ENCODE measurements around the gene NUDT4. TPM values are rescaled to one million over a fixed set of nuclear protein-coding genes. Genes with fewer than 3 reads are reported as not detected.

Gene NUDT4
- polyA plus RNA-seq, 6 donors from 2014 or later, result 50.4 to 81.1 (median 70.4) TPM

DNA sequence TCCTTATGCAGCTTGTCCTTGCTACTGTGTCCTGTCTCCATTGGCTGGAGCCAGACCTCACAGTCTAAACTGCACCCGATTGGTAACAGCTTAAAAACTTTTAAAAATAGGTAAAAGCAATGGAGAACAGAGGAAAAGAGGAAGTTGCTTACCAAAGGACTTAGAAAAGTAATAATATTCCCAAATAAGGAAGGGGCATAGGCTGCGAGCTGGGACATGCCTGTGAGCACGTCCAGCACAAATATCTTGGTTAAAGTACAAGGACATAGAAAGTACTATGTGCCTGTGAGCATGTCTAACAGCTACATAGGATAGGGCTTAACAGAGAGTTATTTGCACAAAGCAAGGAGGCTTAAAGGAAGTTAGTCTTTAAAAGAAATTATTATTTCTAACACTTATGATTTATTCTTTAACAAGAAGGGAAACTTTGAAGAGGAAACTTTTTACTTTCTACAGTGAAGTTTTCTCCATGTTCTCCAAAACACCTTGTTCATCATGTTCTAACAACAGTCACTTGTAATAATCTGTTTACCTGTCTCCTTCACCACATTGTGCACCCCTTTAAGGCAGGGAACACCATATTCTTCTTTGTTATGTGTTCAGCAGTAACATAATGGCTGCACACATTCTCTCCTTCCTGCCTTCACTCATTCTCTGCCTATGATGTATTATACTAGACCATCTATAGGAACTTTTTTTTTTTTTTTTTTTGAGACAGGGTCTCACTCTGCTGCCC lies 73.9 kb downstream of the NUDT4 start:
- DNase-seq, result no peak
- H3K4me1 Mint-ChIP-seq, result peaks cover 9 to 19% (median 12%) of the 10 kb centered on the region in 3 donors
- no peaks in the 10 kb centered on the region for H3K36me3 Mint-ChIP-seq
- no peak overlapping the region for H3K27ac Mint-ChIP-seq
- peaks cover 0 to 7% (median 6%) of the 10 kb centered on the region in 3 donors for H3K27me3 Mint-ChIP-seq
- peaks cover 0 to 2% (median 0%) of the 10 kb centered on the region in 7 donors for H3K9me3 Mint-ChIP-seq
- no peak for ATAC-seq (ENCODE audit: low read depth in 2 of 2)
- H3K4me3 Mint-ChIP-seq, result peak overlapping the region in 1 of 8 donors; percentile 59

DNA sequence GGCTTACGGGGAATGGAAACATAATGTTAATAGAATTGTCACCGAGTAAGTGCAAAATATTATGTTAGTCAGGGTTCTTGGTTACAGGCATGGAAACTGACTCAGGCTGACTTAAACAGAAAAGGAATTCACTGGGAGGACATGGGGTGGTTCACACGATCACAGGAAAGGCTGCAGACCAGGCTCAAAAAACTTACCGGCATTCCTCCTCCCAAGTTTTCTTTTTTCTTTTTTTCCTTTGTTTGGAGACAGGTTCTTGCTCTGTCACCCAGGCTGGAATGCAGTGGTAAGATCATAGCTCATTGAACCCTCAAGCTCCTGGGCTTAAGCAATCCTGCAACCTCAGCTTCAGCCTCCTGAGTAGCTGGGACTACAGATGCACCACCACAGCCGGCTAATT lies 75.9 kb downstream of the NUDT4 start:
- no peak for DNase-seq
- Mint-ChIP-seq H3K36me3 (no peaks in the 10 kb centered on the region), H3K4me3 (peak overlapping the region in 1 of 8 donors; percentile 60), H3K27ac (no peak overlapping the region), H3K27me3 (peaks cover 0 to 11% (median 8%) of the 10 kb centered on the region in 3 donors), H3K9me3 (peaks cover 0 to 2% (median 0%) of the 10 kb centered on the region in 7 donors), H3K4me1 (peaks cover 9 to 14% (median 12%) of the 10 kb centered on the region in 3 donors)
- no peak for ATAC-seq (ENCODE audit: low read depth in 2 of 2)

DNA sequence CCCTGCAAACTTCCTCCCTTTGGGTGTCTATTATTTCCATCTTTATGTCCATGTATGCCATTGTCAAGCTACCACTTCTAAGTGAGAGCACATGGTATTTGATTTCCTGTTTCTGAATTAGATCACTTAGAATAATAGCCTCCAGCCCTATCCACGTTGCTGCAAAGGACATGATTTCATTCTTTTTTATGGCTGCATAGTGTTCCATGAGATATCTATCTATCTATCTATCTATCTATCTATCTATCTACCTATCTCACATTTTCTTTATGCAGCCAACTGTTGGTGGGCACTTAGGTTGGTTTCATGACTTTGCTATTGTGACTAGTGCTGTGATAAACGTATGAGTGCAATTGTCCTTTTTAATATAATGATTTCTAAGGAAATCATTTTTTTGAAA lies 78.4 kb downstream of the NUDT4 start:
- Mint-ChIP-seq H3K27me3 (peaks cover 0 to 11% (median 8%) of the 10 kb centered on the region in 3 donors), H3K27ac (no peak overlapping the region), H3K9me3 (no peaks in the 10 kb centered on the region), H3K4me1 (peaks cover 0 to 3% (median 0%) of the 10 kb centered on the region in 3 donors), H3K4me3 (no peak overlapping the region), H3K36me3 (no peaks in the 10 kb centered on the region)
- ATAC-seq (ENCODE audit: low read depth in 2 of 2) (no peak), DNase-seq (no peak)

Other genes starting within 250 kb of the NUDT4 start
- 100 to 1,000 TPM; 152 to 210 (median 157) TPM for gene UBE2N, start 64.0 kb downstream of the NUDT4 start, polyA plus RNA-seq (ENCODE audit: low read depth in 6 of 6)
- 10 to 100 TPM; 80.8 to 98.2 (median 87.9) TPM for gene MRPL42, start 89.6 kb downstream of the NUDT4 start, polyA plus RNA-seq (ENCODE audit: low read depth in 6 of 6)
- gene SOCS2, start 194.8 kb downstream of the NUDT4 start, polyA plus RNA-seq (ENCODE audit: low read depth in 6 of 6), result under 1 TPM in 1 of 6 donors, not detected in 5; 0.55 TPM